ELF-1 (cell line): ENCODE results near the gene LMCD1.

Experiments
- DNase-seq: peaks from one replicate; pipeline ENCODE4 v3.0.0-alpha.2; 2016; ENCODE audit warnings: low read depth, low spot score

The LMCD1 gene

GRCh38 chr3:8536096-8537056 is 34.8 kb downstream of the LMCD1 start:
- DNase-seq: peak; percentile 26

DNA sequence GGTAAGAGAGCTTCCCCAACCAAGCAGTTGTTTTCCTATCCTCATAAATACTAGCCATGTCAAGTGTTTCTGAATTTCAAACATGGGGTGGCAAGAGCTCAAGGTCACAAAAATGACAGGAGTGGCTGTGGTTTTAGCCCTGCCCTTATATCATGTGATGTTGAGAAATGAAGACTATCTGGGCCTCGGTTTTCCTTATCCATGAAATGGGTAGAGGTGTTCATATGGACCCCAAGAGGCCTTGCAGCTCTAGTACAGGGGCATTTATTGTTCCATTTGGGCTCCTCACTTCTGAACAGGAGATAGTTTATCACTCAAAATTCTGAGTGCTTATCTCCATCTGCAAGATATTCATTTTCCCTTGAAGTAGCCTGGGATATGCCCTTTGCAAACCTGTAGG is 35.8 kb downstream of the LMCD1 start:
- DNase-seq: no peak

- DNase-seq: no peak
These were observed 36.6 kb downstream of the LMCD1 start for GRCh38 chr3:8538223-8538622.

DNA sequence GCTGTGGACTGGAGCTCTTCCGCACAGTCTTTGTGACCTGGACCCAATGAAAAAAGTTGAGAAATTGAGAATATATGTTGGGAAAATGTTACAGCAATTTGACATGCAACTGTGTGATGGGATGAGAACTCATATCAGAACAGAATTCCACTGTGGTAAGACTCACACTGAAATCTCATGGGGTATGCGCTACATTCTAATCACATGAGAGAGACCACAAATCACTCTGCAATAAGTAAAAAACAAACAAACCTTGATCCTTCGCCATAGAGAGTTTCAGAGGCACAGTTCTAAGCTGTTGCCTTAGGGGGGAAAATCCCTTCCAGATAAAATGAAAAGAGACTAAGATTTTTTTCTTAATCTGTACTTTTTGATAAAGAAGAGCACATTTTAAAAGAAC is 37.3 kb downstream of the LMCD1 start:
- no peak for DNase-seq

GRCh38 chr3:8539419-8539818 is 37.8 kb downstream of the LMCD1 start:
- no peak for DNase-seq

DNA sequence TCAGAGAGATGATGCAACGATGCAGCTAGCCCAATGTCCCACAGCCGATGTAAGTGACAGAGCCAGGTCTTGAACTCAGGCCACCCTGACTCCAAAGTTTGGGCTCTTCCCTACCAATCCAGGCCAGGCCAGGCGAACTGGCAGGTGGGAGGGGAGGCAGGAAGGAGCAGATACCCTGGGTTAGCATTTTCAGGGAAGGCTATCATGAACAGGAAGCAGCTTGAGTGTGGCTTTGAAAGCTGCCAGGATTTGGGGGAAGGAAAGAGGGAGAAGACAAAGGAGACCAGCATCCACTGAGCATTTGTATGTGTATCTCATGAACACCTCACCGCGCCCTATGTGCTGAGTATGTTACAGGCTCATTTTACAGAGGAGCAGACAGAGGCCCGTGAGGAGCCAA is 38.8 kb downstream of the LMCD1 start:
- no peak for DNase-seq

DNA sequence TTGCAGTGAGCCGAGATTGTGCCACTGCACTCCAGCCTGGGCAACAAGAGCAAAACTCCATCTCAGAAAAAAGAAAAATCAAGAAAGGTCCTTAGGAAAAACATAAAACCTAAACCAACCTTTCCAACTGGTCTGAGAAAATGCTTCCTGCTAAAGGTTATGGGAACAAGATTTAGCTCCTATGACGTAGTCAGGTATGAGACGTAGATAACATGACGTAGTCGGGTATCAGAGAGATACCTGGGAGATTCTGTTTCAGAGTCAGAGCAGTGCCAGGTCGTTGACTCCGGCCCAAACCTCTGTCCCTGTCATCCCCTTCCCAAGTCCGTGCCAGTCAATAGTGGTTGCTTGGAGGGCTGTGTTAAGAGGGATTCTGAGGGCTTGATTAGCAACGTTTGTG is 39.9 kb downstream of the LMCD1 start:
- DNase-seq: no peak

DNA sequence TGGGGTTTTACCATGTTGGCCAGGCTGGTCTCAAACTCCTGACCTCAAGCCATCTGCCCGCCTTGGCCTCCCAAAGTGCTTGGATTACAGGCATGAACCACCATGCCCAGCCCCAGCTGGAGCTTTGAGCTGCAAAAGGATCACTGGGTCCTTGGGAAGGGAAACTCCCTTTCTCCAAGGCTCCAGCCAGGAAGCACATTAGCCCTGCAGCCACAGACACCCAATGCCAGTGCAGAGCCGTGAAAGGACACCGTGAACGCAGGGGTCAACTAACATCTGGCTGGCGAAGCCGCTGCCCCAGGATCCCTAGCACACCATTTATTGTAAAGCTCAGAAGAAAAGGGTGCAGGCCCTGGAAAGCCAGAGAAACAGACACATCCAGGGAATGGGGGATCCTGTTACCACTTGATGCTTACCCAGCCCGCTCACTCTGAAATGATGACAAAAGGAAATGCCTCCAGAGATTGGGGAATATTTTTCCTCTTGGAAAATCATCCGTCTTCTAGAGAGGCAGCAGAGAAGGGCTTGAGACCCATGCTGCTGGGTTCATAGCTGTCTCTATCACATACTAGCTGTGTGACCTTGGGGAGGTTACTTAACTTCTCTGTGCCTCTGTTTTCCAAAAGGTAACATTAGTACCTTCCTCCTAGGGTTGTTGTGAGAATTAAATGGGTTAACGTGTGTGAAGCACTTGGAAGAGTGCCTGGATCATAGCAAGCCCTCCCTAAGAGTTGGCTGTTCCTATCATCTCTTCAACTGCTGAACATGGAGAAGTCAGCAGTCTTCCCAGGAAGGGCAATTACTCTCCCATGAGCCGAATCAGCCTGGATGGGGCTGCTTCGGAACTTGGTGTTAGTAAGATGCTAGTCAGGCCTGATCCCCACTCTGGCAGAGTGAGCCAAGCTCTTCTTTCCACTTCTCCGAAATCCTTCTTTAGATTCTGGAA is 40.8 kb downstream of the LMCD1 start:
- DNase-seq: no peak

GRCh38 chr3:8546609-8547008 is 45.0 kb downstream of the LMCD1 start:
- no peak for DNase-seq

DNA sequence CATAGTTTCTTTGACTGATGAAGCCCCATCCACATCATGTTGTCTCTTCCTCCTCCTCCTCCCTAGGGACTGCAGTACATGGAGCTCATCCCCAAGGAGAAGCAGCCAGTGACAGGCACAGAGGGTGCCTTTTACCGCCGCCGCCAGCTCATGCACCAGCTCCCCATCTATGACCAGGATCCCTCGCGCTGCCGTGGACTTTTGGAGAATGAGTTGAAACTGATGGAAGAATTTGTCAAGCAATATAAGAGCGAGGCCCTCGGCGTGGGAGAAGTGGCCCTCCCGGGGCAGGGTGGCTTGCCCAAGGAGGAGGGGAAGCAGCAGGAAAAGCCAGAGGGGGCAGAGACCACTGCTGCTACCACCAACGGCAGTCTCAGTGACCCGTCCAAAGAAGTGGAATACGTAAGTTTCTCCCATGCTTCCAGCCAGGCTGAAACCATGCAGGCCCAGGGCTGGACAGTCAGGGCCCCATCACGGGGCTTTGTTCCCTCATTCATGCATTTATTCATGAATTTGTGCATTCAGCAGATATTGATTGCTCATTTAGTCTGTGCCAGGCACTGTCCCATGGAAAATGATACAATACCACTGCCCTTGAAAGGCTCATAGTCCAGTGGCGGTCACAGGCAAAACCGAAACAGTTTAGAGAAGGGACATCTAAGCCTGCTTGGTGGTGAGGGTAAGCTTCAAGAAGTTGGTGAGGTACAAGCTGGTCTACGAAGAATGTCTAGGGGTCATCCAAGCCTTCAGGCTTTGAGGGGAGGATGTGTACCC is 47.1 kb downstream of the LMCD1 start:
- DNase-seq: no peak

DNA sequence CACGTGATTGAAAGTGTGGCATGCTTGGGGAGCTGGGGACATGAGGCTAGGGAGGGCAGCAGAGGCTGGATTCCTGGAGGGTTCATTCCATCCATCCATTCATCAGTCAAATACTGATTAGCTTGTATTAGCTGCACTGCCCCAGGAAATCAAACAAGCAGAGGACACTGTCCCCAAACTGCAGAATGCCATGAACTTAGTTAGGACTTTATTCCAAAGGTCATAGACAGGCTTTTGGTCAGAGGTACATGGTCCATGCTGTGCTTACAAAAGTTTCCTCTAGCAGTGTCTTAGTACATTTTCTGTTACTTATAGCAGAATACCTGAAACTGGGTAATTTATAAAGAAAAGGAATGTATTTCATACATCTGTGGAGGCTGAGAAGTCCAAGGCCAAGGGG is 47.7 kb downstream of the LMCD1 start:
- DNase-seq: no peak

DNA sequence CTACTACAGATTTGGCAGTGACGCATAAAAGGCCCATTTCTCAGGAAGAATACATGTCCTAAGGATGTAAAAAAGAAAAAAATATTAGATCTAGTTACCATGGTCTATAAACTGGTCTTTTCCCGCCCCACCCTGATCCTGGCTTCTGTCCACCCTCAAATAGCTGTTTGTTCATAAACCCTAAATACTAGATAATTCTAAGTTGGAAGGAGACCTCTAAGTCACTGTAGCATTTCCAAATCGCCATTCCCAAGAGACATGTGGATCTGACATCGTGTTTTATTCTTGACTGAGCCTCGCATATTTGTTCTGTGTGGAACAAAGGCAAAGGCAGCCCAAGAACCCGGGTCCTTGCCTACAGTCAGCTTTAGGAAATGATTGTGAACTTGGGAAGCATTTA is 49.0 kb downstream of the LMCD1 start:
- DNase-seq: no peak

DNA sequence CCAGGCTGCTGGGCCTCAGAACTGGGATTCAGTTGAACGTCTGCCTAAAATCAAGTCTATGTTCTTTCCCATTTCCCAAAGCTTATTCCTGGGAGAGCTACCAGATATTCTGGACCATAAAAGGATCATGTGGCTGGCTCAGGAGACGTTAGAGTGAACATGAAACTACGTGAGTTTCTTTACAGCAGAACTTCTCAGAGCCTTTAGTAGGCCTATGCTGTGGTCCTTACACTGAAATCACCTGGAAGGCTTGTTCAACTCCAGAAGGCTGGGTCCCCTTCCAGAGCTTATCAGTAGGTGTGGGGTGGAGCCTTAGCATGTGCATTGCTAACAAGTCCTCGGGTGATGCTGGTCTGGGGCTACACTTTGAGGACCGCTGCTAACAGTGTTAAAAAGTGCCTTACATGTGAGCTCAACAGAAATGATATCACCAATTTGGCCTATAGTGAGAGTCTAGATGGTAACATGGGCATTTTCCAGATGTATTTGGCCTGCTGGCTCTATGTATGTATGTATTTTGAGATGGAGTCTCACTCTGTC is 50.7 kb downstream of the LMCD1 start:
- DNase-seq: no peak

GRCh38 chr3:8553405-8553804 is 51.8 kb downstream of the LMCD1 start:
- DNase-seq: no peak

GRCh38 chr3:8554696-8555095 is 53.1 kb downstream of the LMCD1 start:
- no peak for DNase-seq

- peak; percentile 75 for DNase-seq
These were observed 53.6 kb downstream of the LMCD1 start for GRCh38 chr3:8555113-8555661.

GRCh38 chr3:8555725-8556472 is 54.3 kb downstream of the LMCD1 start:
- no peak for DNase-seq

DNA sequence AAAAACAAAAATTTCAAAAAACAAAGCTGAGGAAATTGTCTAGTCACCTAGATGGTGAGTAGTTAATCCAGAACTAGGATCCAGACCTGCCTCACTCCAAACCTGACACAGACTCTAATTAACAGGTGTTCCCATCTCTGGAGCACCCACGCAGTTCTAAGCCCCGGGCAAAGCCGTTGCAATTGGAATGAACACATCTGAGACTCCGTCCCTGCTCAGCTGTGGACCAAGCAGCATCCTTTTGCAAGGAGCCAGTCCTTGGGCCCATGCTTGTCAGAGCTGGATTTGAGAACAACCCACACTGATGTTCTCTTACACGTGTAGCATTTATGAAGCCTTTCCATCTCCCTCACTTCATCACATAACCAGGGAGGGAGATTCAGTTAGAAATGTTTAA is 54.8 kb downstream of the LMCD1 start:
- no peak for DNase-seq

DNA sequence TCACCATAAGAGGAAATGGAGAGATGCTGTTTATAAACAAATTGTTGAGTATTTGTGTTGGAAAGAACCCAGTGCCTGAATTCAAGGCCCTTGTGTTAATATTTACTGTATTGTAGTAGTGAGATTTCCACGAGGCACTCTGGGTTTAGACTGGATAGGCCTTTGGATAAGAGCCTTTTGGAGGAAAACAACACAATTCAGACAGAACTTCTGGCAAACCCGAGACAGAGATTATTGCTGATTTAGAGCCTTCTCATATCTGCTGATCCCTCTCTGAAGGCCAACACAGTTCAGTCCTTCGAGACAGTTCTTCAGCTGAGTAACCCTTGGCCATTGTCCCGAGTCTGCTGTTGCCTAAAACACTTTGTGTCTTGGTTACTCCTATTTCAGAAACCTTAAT is 55.7 kb downstream of the LMCD1 start:
- DNase-seq: no peak

GRCh38 chr3:8558645-8559044 is 57.0 kb downstream of the LMCD1 start:
- no peak for DNase-seq
